Osteocyte (in vitro differentiated cells): Measurements from ENCODE around the gene CNKSR3. TPM values are rescaled to one million over a fixed set of nuclear protein-coding genes. Genes with fewer than 3 reads are reported as not detected.

Experiments used
- DNase-seq: peaks from one replicate; pipeline ENCODE4 v3.0.0; 2021; ENCODE audit warnings: mixed read lengths; ENCODE audit not compliant: unreplicated experiment; ENCODE audit errors: extremely low spot score
- H3K27ac Mint-ChIP-seq: one replicate; pipeline ENCODE4 v1.8.0; 2021; ENCODE audit warnings: mild to moderate bottlenecking, mixed read lengths; ENCODE audit not compliant: unreplicated experiment
- H3K27me3 Mint-ChIP-seq: one replicate; pipeline ENCODE4 v1.8.0; 2021; ENCODE audit warnings: mixed read lengths; ENCODE audit not compliant: unreplicated experiment
- H3K36me3 Mint-ChIP-seq: one replicate; pipeline ENCODE4 v1.8.0; 2021; ENCODE audit warnings: mixed read lengths; ENCODE audit not compliant: unreplicated experiment
- H3K4me1 Mint-ChIP-seq: one replicate; pipeline ENCODE4 v1.8.0; 2021; ENCODE audit warnings: mixed read lengths; ENCODE audit not compliant: unreplicated experiment
- H3K4me3 Mint-ChIP-seq: one replicate; pipeline ENCODE4 v1.8.0; 2021; ENCODE audit warnings: mild to moderate bottlenecking, moderate library complexity, mixed read lengths; ENCODE audit not compliant: unreplicated experiment
- H3K9me3 Mint-ChIP-seq: one replicate; pipeline ENCODE4 v1.8.0; 2021; ENCODE audit warnings: mixed read lengths; ENCODE audit not compliant: unreplicated experiment
- CTCF ChIP-seq: fragments of 200-600 bp; sonication (generic); IDR thresholded peaks from 2 replicates; pipeline ENCODE4 v1.5.0; 2021; ENCODE audit warnings: antibody characterized with exemption, mild to moderate bottlenecking, moderate library complexity
- total RNA-seq: library from RNA; stranded (reverse); gene quantifications from 2 replicates; pipeline ENCODE4 v1.2.1, GENCODE V29; 2021

Gene CNKSR3
- total RNA-seq, 1 donor from 2014 or later = 14.6 TPM

DNA sequence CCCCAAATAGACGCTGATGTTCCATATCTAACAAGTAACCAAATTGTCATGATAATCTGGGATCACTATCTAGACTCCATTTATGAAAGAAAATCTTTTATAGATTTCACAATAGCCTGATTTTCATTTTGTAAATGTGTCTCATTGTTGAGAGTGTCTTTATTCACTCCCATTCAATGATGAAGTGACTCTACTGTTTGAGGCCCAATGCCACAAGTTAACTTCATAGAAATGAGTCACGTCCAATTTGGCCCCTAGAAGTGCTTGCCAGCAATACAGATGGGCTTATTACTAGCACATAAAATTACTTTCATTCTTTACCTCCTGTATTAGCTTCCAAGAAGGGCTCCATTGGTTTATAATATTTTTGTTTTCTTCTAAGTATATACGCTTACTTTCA lies 160.2 kb downstream of the CNKSR3 start:
- H3K9me3 Mint-ChIP-seq = peaks cover 3% of the 10 kb centered on the region
- no peak overlapping the region for H3K4me3 Mint-ChIP-seq
- TF ChIP-seq CTCF = no peak
- H3K36me3 Mint-ChIP-seq = no peaks in the 10 kb centered on the region
- no peaks in the 10 kb centered on the region for H3K4me1 Mint-ChIP-seq
- H3K27ac Mint-ChIP-seq = no peak overlapping the region
- no peak for DNase-seq
- no peaks in the 10 kb centered on the region for H3K27me3 Mint-ChIP-seq

GRCh38 chr6:154347981-154348380 lies 162.5 kb downstream of the CNKSR3 start:
- no peak for TF ChIP-seq CTCF
- DNase-seq = no peak
- H3K27me3 Mint-ChIP-seq = no peaks in the 10 kb centered on the region
- H3K4me3 Mint-ChIP-seq = no peak overlapping the region
- H3K36me3 Mint-ChIP-seq = no peaks in the 10 kb centered on the region
- no peaks in the 10 kb centered on the region for H3K4me1 Mint-ChIP-seq
- no peak overlapping the region for H3K27ac Mint-ChIP-seq
- no peaks in the 10 kb centered on the region for H3K9me3 Mint-ChIP-seq

DNA sequence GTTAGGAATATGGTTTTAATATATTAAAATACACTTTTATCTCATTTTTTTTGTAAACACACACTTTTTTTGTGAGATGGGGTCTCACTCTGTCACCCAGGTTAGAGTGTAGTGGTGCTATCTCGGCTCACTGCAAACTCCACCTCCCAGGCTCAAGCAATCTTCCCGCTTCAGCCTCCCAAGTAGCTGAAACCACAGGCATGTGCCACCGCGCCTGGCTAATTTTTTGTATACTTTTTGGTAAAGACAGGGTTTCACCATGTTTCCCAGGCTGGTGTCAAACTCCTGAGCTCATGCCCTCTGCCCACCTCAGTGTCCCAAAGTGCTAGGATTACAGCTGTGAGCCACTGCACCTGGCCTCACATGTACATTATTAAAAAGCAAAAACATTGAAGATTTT lies 164.7 kb downstream of the CNKSR3 start:
- Mint-ChIP-seq H3K27me3 (no peaks in the 10 kb centered on the region), H3K9me3 (no peaks in the 10 kb centered on the region), H3K36me3 (no peaks in the 10 kb centered on the region), H3K4me1 (peaks cover 14% of the 10 kb centered on the region), H3K27ac (no peak overlapping the region), H3K4me3 (no peak overlapping the region)
- no peak for TF ChIP-seq CTCF
- no peak for DNase-seq

GRCh38 chr6:154343473-154344308 lies 166.8 kb downstream of the CNKSR3 start:
- no peak for DNase-seq
- H3K27ac Mint-ChIP-seq = no peak overlapping the region
- peaks cover 14% of the 10 kb centered on the region for H3K4me1 Mint-ChIP-seq
- no peak overlapping the region for H3K4me3 Mint-ChIP-seq
- no peaks in the 10 kb centered on the region for H3K9me3 Mint-ChIP-seq
- H3K27me3 Mint-ChIP-seq = no peaks in the 10 kb centered on the region
- peak; percentile 42 for TF ChIP-seq CTCF
- no peaks in the 10 kb centered on the region for H3K36me3 Mint-ChIP-seq

- no peak for TF ChIP-seq CTCF
- H3K4me1 Mint-ChIP-seq = peaks cover 14% of the 10 kb centered on the region
These were observed 168.6 kb downstream of the CNKSR3 start for GRCh38 chr6:154341871-154342270.

More at GRCh38 chr6:154341871-154342270, 168.6 kb downstream of the CNKSR3 start:
- peak; percentile 15 for DNase-seq
- H3K27me3 Mint-ChIP-seq = no peaks in the 10 kb centered on the region
- no peaks in the 10 kb centered on the region for H3K9me3 Mint-ChIP-seq
- no peak overlapping the region for H3K27ac Mint-ChIP-seq
- no peaks in the 10 kb centered on the region for H3K36me3 Mint-ChIP-seq
- no peak overlapping the region for H3K4me3 Mint-ChIP-seq
